ENCODE measurements around the gene TRABD2A. TPM values are rescaled to one million over a fixed set of nuclear protein-coding genes. Genes with fewer than 3 reads are reported as not detected.

The TRABD2A gene
- total and polyA plus RNA-seq, 9 donors, result 12.2 to 71.0 (median 33.3) TPM

GRCh38 chr2:84888401-84889276 lies 7.8 kb upstream of the TRABD2A start:
- 8 to 20% (median 11%) methylated on average over 6 of the region's 6 CpGs for WGBS, 3 donors
- TF ChIP-seq EP300 (IDR thresholded peaks at IDR 0.05) (no peak), POLR2A (IDR thresholded peaks at IDR 0.05) (no peak)
- TF ChIP-seq, protein P1, sequence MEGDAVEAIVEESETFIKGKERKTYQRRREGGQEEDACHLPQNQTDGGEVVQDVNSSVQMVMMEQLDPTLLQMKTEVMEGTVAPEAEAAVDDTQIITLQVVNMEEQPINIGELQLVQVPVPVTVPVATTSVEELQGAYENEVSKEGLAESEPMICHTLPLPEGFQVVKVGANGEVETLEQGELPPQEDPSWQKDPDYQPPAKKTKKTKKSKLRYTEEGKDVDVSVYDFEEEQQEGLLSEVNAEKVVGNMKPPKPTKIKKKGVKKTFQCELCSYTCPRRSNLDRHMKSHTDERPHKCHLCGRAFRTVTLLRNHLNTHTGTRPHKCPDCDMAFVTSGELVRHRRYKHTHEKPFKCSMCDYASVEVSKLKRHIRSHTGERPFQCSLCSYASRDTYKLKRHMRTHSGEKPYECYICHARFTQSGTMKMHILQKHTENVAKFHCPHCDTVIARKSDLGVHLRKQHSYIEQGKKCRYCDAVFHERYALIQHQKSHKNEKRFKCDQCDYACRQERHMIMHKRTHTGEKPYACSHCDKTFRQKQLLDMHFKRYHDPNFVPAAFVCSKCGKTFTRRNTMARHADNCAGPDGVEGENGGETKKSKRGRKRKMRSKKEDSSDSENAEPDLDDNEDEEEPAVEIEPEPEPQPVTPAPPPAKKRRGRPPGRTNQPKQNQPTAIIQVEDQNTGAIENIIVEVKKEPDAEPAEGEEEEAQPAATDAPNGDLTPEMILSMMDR (IDR thresholded peaks at IDR 0.05), result no peak
- Histone ChIP-seq H3K4me3 (no peak overlapping the region), H3K36me3 (no peaks in the 10 kb centered on the region), H3K4me1 (ENCODE audit: insufficient read depth) (peaks cover 13% of the 10 kb centered on the region), H3K27me3 (no peaks in the 10 kb centered on the region), H3K27ac (peak overlapping the region; percentile 32 to 78), H3K9me3 (no peaks in the 10 kb centered on the region)
- intact Hi-C loops (cut with DNase I), result loop anchor here in 1 of 4 donors (10.0 kb wide), 1 partner anchor 84 kb away; no protein-coding TSS in a partner anchor
- DNase-seq, result peak in 1 of 5 donors; percentile 41

GRCh38 chr2:84886791-84887190 lies 5.9 kb upstream of the TRABD2A start:
- intact Hi-C loops (cut with DNase I), result loop anchor here in 1 of 4 donors (10.0 kb wide), 1 partner anchor 82 kb away; no protein-coding TSS in a partner anchor
- TF ChIP-seq, protein P1 (IDR thresholded peaks at IDR 0.05), result no peak
- TF ChIP-seq EP300 (IDR thresholded peaks at IDR 0.05) (no peak), POLR2A (IDR thresholded peaks at IDR 0.05) (no peak)
- H3K4me1 ChIP-seq (ENCODE audit: insufficient read depth), result peaks cover 14% of the 10 kb centered on the region
- 95 to 97% (median 95%) methylated on average over 6 of the region's 6 CpGs for WGBS, 3 donors
- H3K27ac ChIP-seq, result no peak overlapping the region
- no peaks in the 10 kb centered on the region for H3K9me3 ChIP-seq
- no peak overlapping the region for H3K4me3 ChIP-seq
- H3K27me3 ChIP-seq, result no peaks in the 10 kb centered on the region
- DNase-seq, result no peak
- H3K36me3 ChIP-seq, result no peaks in the 10 kb centered on the region

- Histone ChIP-seq H3K27me3 (no peaks in the 10 kb centered on the region), H3K27ac (peak overlapping the region in 1 of 2 donors; percentile 21), H3K4me3 (no peak overlapping the region), H3K4me1 (ENCODE audit: insufficient read depth) (peaks cover 14% of the 10 kb centered on the region), H3K9me3 (no peaks in the 10 kb centered on the region), H3K36me3 (no peaks in the 10 kb centered on the region)
- DNase-seq, result peak in 4 of 5 donors; percentile 50 to 77 (median 66)
- 18 to 48% (median 39%) methylated on average over 2 of the region's 2 CpGs for WGBS, 3 donors
- TF ChIP-seq POLR2A (IDR thresholded peaks at IDR 0.05) (no peak), EP300 (IDR thresholded peaks at IDR 0.05) (no peak)
- TF ChIP-seq, protein P1 (IDR thresholded peaks at IDR 0.05), result no peak
- intact Hi-C loops (cut with DNase I), result loop anchor here in 1 of 4 donors (10.0 kb wide), 1 partner anchor 80 kb away; no protein-coding TSS in a partner anchor
Measured at GRCh38 chr2:84885111-84885510, 4.2 kb upstream of the TRABD2A start.

DNA sequence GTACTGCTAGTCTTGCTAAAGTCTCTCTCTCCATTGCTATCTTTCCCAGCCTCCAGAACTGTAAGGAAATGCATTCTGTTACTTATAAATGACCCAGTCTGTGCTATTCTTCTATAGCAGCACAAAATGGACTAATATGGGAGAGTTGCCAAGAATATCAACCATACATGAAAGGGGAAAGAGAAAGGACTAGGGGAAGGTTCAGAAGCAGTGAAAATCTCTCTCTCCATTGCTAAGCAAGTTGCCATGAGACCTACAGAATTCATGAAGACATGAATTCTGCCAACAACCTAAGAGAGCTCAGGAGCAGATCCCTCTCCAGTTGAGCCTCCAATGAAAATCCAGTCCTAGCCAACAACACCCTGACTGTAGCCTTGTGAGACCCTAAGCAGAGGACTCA lies 3.6 kb upstream of the TRABD2A start:
- intact Hi-C loops (cut with DNase I), result loop anchor here in 2 of 4 donors (5.0 to 10.0 kb wide), 2 partner anchors 43 to 80 kb away; no protein-coding TSS in a partner anchor

More for the DNA sequence above, 3.6 kb upstream of the TRABD2A start:
- Histone ChIP-seq H3K4me3 (no peak overlapping the region), H3K36me3 (no peaks in the 10 kb centered on the region), H3K27me3 (no peaks in the 10 kb centered on the region), H3K9me3 (no peaks in the 10 kb centered on the region), H3K4me1 (ENCODE audit: insufficient read depth) (peaks cover 16% of the 10 kb centered on the region), H3K27ac (peak overlapping the region in 1 of 2 donors; percentile 21)
- TF ChIP-seq POLR2A (IDR thresholded peaks at IDR 0.05) (no peak), EP300 (IDR thresholded peaks at IDR 0.05) (no peak)
- TF ChIP-seq, protein P1 (IDR thresholded peaks at IDR 0.05), result no peak
- DNase-seq, result no peak
